ENCODE data around the gene RILPL1.
A peak's percentile ranks its signal among the peaks of the same experiment; 100 is the strongest.
"Not testable (repeated sequence)": the region's sequence is repeated elsewhere in the genome, so short reads cannot be mapped to it uniquely, and the experiment has no call there.

Gene RILPL1

GRCh38 chr12:123498126-123498825 lies 35.2 kb downstream of the RILPL1 start:
- DNase-seq (ENCODE audit: insufficient read length, low spot score) (no peak), FAIRE-seq (no peak)

- no peak for FAIRE-seq
- DNase-seq (ENCODE audit: insufficient read length, low spot score): no peak
These were observed 36.5 kb downstream of the RILPL1 start for GRCh38 chr12:123497065-123497464.

DNA sequence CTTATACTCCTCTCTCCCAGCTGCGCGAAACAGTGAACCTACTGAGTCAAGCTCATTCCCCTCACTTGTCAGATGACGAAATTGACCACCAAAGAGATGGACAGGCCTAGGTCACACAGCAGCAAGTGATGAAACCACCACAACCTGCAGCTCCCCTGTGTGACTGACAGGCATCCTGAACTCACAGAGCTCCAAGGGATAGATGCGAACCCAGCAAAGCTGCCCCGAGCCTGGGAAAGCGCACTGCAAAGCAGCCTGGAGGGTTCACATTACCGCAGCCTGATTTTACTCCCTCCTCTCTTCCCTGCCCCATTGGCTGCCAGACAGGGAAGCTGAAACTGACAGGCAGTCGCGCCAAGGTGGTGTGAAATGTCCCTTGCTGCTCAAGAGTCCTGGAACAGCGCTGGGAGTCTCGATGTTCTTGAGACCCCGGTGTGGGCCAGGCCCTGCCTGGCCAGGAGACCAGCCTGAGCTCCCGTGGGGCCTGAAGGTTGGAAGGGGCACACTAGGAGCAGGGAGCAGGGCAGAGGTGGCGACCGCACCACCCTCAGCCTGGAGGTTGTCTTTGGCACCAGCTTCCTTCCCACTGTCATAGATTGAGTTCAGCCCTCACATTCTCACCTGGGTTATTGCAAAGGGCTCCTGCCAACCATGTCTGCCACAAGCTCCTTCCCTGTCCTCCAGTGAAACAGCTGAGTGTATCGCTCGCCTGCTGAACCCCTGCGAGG lies 39.2 kb downstream of the RILPL1 start:
- DNase-seq (ENCODE audit: insufficient read length, low spot score) (no peak), FAIRE-seq (no peak)

DNA sequence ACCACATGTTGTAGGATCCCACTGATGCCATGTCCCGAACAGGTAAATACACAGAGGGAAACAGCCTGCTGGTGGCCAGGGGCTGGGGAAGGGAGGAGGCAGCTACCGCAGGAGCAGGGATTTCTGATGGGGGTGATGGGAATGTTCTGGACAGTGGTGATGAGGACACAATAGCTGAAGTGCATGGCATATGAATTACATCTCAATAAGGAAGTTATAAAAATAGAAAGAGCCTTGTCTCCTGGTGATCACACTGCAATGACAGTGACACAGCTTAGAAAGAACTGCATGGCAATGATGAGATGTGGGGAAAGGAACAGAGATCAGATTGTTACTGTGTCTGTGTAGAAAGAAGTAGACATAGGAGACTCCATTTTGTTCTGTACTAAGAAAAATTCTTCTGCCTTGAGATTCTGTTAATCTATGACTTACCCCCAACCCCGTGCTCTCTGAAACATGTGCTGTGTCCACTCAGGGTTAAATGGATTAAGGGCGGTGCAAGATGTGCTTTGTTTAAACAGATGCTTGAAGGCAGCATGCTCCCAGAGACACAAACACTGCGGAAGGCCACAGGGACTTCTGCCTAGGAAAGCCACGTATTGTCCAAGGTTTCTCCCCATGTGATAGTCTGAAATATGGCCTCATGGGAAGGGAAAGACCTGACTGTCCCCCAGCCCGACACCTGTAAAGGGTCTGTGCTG lies 41.0 kb downstream of the RILPL1 start:
- not testable (repeated sequence) for DNase-seq (ENCODE audit: insufficient read length, low spot score); FAIRE-seq

DNA sequence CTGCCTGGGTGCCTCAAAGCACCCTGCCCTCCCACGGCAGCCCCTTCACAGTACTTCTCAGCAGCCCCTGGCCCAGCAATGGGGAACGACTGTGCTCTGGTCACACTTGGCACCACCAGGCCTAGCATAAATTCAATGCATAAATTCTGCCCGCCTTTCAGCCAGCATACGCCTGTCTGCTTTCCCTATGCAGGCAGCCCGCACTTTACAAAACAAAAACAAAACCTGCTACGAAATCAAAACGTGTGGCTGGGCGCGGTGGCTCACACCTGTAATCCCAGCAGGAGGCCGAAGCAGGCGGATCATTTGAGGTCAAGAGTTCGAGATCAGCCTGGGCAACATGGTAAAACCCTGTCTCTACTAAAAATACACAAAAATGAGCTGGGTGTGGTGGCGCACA lies 42.0 kb downstream of the RILPL1 start:
- FAIRE-seq (no peak), DNase-seq (ENCODE audit: insufficient read length, low spot score) (no peak)

GRCh38 chr12:123491056-123491455 lies 42.5 kb downstream of the RILPL1 start:
- FAIRE-seq (no peak), DNase-seq (ENCODE audit: insufficient read length, low spot score) (no peak)

DNA sequence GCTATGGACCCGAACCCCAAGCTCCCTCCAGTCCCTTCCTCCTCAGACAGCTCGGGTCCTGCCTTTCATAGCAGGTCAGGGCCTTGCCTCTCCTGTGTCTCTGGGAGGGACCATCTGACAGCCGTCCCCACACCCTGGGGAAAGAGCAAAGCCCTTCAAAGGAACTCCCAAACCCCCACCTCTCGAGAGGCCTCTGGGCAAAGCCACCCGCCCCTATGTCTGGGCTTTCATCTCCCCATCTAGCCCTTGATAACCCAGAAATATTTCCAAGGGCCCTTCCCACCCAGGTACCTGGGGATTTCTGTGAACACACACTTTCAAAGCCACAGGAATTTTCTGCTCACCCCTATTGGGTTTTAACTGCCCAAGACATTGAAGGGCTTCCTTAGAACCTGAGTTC lies 43.4 kb downstream of the RILPL1 start:
- FAIRE-seq (no peak), DNase-seq (ENCODE audit: insufficient read length, low spot score) (no peak)

- FAIRE-seq (no peak), DNase-seq (ENCODE audit: insufficient read length, low spot score) (no peak)
These were observed 43.9 kb downstream of the RILPL1 start for GRCh38 chr12:123489580-123489979.

DNA sequence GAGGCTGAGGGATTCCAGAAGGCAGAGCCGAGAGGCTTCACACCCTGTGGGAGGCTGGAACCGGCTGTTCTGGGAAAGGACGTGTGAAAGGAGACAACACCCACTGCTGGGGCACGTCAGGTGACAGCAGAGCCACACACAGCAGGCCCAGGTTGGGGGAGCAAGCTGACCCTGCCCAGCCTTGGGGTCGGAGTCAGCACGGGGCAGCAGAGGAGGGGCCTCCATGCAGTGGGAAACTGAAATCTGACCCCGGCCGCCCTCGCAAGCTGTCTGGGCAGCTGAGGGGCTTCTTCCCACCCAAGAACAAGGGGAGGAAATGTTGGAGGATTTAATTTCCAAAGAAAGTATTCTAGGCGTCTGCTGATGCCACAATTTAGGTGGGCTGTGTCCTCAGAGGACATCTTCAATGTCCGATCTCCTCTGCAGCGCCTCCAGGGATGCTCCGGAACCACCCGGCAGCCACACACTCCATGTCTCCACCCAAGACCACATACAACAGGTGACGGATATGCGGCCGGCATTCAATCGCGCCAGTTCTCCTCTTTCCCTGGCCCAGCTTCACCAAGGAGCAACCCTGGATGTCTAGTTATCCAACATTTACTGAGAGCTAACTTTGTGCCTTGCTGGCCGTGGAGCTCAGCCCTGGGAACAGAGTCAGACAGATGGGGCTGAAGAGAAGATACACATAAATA lies 44.8 kb downstream of the RILPL1 start:
- no peak for FAIRE-seq

DNA sequence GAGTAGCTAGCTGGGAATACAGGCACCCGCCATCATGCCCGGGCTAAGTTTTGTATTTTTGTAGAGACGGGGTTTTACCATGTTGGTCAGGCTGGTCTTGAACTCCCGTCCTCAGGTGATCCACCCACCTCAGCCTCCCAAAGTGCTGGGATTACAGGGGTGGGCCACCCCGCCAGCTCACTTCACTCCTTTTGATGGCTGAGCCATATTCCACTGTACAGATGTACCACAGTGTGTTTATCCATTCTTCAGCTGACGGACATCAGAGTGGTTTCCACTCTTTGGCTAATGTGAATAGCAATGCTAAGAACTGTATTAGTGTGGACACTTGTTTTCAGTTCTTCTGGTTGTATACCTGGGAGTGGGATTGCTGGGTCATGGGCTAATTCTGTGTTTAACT lies 46.1 kb downstream of the RILPL1 start:
- FAIRE-seq (no peak), DNase-seq (ENCODE audit: insufficient read length, low spot score) (no peak)

More for the DNA sequence above, 44.8 kb downstream of the RILPL1 start:
- DNase-seq (ENCODE audit: insufficient read length, low spot score): no peak

GRCh38 chr12:123485756-123486155 lies 47.8 kb downstream of the RILPL1 start:
- DNase-seq (ENCODE audit: insufficient read length, low spot score): no peak
- FAIRE-seq: no peak

DNA sequence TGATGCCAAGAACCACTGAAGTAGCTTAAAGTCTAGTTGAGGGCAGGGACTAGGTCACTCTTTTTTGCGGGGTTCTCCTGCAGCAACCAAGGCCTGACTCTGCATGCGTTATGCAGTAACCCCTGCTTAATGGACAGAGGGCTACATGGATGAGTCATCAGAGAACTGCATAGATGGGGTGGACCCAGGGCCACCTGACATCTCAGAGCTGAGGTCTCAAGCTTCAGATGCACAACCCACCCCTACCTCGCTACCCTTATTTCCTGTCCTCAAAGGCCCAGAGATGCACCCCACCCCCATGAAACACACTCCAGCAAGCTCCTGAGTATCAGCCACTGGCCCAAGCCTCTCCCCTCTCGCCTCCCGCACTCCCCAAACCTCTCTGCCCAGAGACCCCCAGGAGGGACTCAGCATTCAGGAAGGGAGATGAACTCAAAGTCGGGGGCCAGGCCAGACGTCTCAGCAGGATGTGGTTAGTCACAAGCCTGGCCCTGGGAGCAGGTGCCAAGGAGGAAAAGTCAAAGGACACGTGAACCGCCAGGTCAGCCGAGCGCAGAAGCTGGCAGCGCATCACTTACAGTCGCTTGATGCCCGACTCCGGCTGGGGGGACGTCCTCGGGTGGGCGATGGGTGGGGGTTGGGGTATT lies 49.8 kb downstream of the RILPL1 start:
- FAIRE-seq (no peak), DNase-seq (ENCODE audit: insufficient read length, low spot score) (no peak)

GRCh38 chr12:123482876-123483275 lies 50.6 kb downstream of the RILPL1 start:
- no peak for FAIRE-seq
- no peak for DNase-seq (ENCODE audit: insufficient read length, low spot score)

DNA sequence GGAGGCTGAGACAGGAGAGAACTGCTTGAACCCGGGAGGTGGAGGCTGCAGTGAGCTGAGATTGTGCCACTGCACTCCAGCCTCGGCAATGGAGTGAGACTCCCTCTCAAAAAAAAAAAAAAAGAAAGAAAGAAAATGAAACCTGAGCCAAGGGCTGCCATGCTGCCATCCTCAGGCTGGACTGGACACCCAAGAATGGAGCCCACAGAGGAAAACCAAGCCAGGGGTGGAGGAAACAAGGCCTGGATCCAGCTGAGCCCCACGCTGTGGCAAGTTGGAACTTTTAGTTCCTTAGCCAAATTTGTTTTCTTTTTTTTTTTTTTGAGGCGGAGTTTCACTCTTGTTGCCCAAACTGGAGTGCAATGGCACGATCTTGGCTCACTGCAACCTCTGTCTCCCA lies 52.3 kb downstream of the RILPL1 start:
- DNase-seq (ENCODE audit: insufficient read length, low spot score); FAIRE-seq: not testable (repeated sequence)

DNA sequence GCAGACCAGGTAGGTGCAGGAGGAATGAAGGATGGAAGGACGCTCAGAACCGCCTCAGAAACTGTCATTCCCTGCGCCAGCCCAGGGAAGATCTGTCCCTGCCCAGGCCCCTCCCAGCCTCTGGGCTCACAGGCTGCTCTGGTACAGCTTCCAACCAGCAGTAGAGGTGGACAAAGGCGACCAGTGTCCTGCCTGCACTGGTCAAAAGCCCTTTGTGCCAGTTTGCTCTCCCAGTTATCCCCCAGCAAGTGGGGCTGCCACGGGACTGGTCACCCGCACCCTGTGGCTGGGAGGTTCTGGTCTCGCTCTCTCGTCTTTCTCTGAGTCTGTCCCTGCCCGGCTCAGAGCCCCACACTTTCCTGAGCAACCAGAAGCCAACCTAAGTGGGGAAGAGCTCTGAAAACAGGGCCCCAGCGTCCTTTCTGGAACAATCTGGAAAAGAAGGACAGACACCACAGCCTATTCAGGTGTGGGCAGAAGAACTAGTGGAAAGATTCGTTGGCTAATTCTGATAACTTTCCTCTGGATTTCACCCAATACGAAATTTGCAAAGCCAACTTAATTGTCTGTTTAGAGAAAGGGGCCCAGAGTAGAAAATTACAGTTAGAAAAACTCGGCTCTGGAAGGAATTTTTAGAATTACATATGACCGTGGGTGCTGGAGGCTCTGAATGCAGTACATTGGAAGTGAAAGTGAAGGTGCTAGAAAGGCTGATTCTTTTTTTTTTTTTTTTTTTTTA lies 53.9 kb downstream of the RILPL1 start:
- no peak for DNase-seq (ENCODE audit: insufficient read length, low spot score)
- peak; percentile 56 for FAIRE-seq

DNA sequence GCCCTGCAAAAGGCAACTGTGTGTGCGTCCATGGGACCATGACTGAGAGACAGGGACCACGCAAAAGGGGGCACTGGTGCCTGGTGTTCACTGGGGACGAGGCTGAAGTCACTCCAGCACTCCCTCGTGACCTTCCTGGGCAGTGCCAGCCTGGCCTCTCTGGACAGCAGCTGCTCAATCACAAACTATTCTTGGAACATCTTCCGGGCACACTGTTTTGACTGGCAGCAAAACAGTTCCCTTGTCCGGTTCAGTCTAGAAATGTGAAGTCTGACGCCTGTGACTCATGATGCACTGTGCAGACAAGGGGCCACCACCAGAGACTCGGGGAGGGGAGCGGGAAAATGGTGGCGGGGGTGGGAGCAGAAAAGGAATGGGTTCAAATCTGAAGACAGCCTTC lies 54.8 kb downstream of the RILPL1 start:
- DNase-seq (ENCODE audit: insufficient read length, low spot score): no peak
- FAIRE-seq: no peak

DNA sequence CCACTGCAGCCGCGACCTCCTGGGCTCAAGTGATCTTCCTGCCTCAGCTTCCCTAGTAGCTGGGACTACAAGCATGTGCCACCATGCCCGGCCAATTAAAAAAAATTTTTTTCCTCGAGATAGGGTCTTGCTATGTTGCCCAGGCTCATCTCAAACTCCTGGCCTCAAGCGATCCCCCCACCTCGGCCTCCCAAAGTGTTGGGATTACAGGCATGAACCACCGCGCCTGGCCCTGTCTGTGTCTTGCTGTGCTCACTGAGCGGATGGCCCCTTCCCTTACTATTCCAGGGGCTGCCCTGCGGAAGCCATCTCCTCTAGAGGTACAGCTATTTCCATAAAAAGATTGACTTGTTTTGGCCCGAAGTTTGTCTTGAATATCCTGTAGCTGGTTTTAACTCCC lies 55.5 kb downstream of the RILPL1 start:
- no peak for FAIRE-seq
- no peak for DNase-seq (ENCODE audit: insufficient read length, low spot score)

- DNase-seq (ENCODE audit: insufficient read length, low spot score) (no peak), FAIRE-seq (no peak)
These were observed 58.2 kb downstream of the RILPL1 start for GRCh38 chr12:123475246-123475703.

GRCh38 chr12:123474485-123475245 lies 58.9 kb downstream of the RILPL1 start:
- no peak for FAIRE-seq

More at GRCh38 chr12:123474485-123475245, 58.9 kb downstream of the RILPL1 start:
- no peak for DNase-seq (ENCODE audit: insufficient read length, low spot score)
